Fibroblast of lung (primary cell): ENCODE results near the gene MTHFR. TPM values are rescaled to one million over a fixed set of nuclear protein-coding genes. Genes with fewer than 3 reads are reported as not detected.

Experiments used
- DNase-seq, 2 donors: peaks; one replicate each; pipeline versions ENCODE4 v3.0.0 to v3.0.0-alpha.2; 2010; ENCODE audit warnings: low read depth in 2 of 2
- H2AFZ ChIP-seq: 2 replicates; pipeline ENCODE4 v1.5.1; 2012; ENCODE audit warnings: low read length, control low read depth, inconsistent platforms
- H3K27ac ChIP-seq: 2 replicates; pipeline ENCODE4 v1.5.1; 2011; ENCODE audit warnings: low read length, control low read depth; ENCODE audit not compliant: insufficient read depth
- H3K27me3 ChIP-seq: 2 replicates; pipeline ENCODE4 v1.5.1; 2011; ENCODE audit warnings: mild to moderate bottlenecking, low read length; ENCODE audit not compliant: control insufficient read depth, insufficient read depth
- H3K36me3 ChIP-seq: 2 replicates; pipeline ENCODE4 v1.5.1; 2011; ENCODE audit warnings: low read length; ENCODE audit not compliant: control insufficient read depth, insufficient read depth
- H3K4me1 ChIP-seq: 2 replicates; pipeline ENCODE4 v1.5.1; 2011; ENCODE audit warnings: low read length; ENCODE audit not compliant: control insufficient read depth, insufficient read depth; ENCODE audit errors: extremely low read depth
- H3K4me2 ChIP-seq: 2 replicates; pipeline ENCODE4 v1.5.1; 2011; ENCODE audit warnings: low read length, control low read depth; ENCODE audit not compliant: insufficient read depth; ENCODE audit errors: extremely low read depth
- H3K4me3 ChIP-seq, 4 experiments: fragments of 200-600 bp in 1 of 4; sonication (generic) in 1 of 4; replicated peaks in 1 of 4; 2 replicates each; pipeline ENCODE4 v1.5.1; 2011 to 2016; ENCODE audit warnings: low read length in 4 of 4, low read depth in 3 of 4, mild to moderate bottlenecking in 3 of 4, control low read depth in 2 of 4, inconsistent platforms in 1 of 4, mixed read lengths in 1 of 4; ENCODE audit not compliant: insufficient read depth in 1 of 4; ENCODE audit errors: control extremely low read depth in 1 of 4
- H3K79me2 ChIP-seq: 2 replicates; pipeline ENCODE4 v1.5.1; 2012; ENCODE audit warnings: mild to moderate bottlenecking, low read length, inconsistent platforms; ENCODE audit not compliant: control insufficient read depth, insufficient read depth
- H3K9ac ChIP-seq: 2 replicates; pipeline ENCODE4 v1.5.1; 2011; ENCODE audit warnings: mild to moderate bottlenecking, low read length, control low read depth; ENCODE audit not compliant: insufficient read depth
- H3K9me3 ChIP-seq: 2 replicates; pipeline ENCODE4 v1.5.1; 2012; ENCODE audit warnings: low read depth, low read length; ENCODE audit not compliant: control insufficient read depth, insufficient read depth
- H4K20me1 ChIP-seq: 2 replicates; pipeline ENCODE4 v1.5.1; 2011; ENCODE audit warnings: low read length; ENCODE audit not compliant: control insufficient read depth, insufficient read depth; ENCODE audit errors: extremely low read depth
- CTCF ChIP-seq, 2 donors: IDR thresholded peaks in 1 of 2; conservative IDR thresholded peaks in 1 of 2; 1 replicate in 1 of 2; 2 replicates in 1 of 2; pipeline ENCODE4 v1.5.1; 2011 to 2012; ENCODE audit warnings: low read length in 2 of 2, control low read depth in 1 of 2, inconsistent platforms in 1 of 2, low read depth in 1 of 2, mild to moderate bottlenecking in 1 of 2
- EZH2 ChIP-seq: IDR thresholded peaks from 2 replicates; pipeline ENCODE4 v1.5.1; 2012; ENCODE audit warnings: low read length, control low read depth, mild to moderate bottlenecking; ENCODE audit errors: missing control alignments
- polyA plus RNA-seq, 2 donors: library from polyadenylated mRNA; depleted of rRNA in 1 of 2; stranded (reverse) in 1 of 2; unstranded in 1 of 2; fragments of >200 nt; gene quantifications; 2 replicates each; pipeline ENCODE4 v1.2.1, GENCODE V29; 2011 to 2012; ENCODE audit warnings: missing spikeins in 1 of 2
- total RNA-seq: library from RNA; depleted of rRNA; stranded (reverse); fragments of >200 nt; gene quantifications from 2 replicates; pipeline ENCODE4 v1.2.1, GENCODE V29; 2014

MTHFR gene
- total and polyA plus RNA-seq, 2 donors (not counting 1 experiment from before 2014, with no cell fraction given) = 16.3 to 87.4 TPM

GRCh38 chr1:11789126-11790067 lies 16.4 kb downstream of the MTHFR start:
- Histone ChIP-seq H3K27ac (peak overlapping the region; percentile 96), H3K4me1 (peaks cover 37% of the 10 kb centered on the region), H3K4me2 (no peak overlapping the region), H3K4me3 (no peak overlapping the region), H3K9ac (no peak overlapping the region), H3K9me3 (no peaks in the 10 kb centered on the region), H3K27me3 (no peaks in the 10 kb centered on the region), H2AFZ (no peak overlapping the region), H3K36me3 (peaks cover 36% of the 10 kb centered on the region), H3K79me2 (no peaks in the 10 kb centered on the region), H4K20me1 (no peaks in the 10 kb centered on the region)
- TF ChIP-seq EZH2 (no peak), CTCF (conservative IDR thresholded peaks at IDR 0.05 in 1 of 2, IDR thresholded peaks at IDR 0.05 in 1 of 2; ENCODE audit: low read depth in 1 of 2, low read length in 2 of 2) (no peak)
- no peak for DNase-seq

- no peak for DNase-seq
Measured at GRCh38 chr1:11788549-11789053, 17.2 kb downstream of the MTHFR start.

More at GRCh38 chr1:11788549-11789053, 17.2 kb downstream of the MTHFR start:
- peaks cover 37% of the 10 kb centered on the region for H3K4me1 ChIP-seq
- H3K9ac ChIP-seq = no peak overlapping the region
- no peaks in the 10 kb centered on the region for H4K20me1 ChIP-seq
- H3K27me3 ChIP-seq = no peaks in the 10 kb centered on the region
- no peaks in the 10 kb centered on the region for H3K9me3 ChIP-seq
- no peak overlapping the region for H3K4me3 ChIP-seq
- no peak for TF ChIP-seq CTCF (conservative IDR thresholded peaks at IDR 0.05 in 1 of 2, IDR thresholded peaks at IDR 0.05 in 1 of 2; ENCODE audit: low read depth in 1 of 2, low read length in 2 of 2)
- no peak for TF ChIP-seq EZH2
- H2AFZ ChIP-seq = no peak overlapping the region
- peaks cover 30% of the 10 kb centered on the region for H3K36me3 ChIP-seq
- H3K27ac ChIP-seq = no peak overlapping the region
- no peaks in the 10 kb centered on the region for H3K79me2 ChIP-seq
- no peak overlapping the region for H3K4me2 ChIP-seq
